ENCODE measurements around the gene MED29. TPM values are rescaled to one million over a fixed set of nuclear protein-coding genes. Genes with fewer than 3 reads are reported as not detected.

The MED29 gene
- total and polyA plus RNA-seq, 2 of the 4 experiments (the other 2 are of a cell fraction): 17.6 to 28.8 TPM

DNA sequence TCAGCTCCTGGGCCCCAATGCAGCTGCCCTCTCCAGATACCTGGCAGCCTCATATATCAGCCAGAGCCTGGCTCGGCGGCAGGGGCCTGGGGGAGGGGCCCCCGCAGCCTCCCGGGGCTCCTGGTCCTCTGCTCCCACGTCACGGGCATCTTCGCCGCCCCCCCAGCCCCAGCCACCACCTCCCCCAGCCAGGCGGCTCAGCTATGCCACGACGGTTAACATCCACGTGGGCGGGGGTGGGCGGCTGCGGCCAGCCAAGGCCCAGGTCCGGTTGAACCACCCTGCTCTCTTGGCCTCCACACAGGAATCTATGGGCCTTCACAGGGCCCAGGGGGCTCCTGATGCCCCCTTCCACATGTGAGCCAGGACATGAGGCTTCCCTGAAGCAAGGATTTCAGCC is 33.8 kb downstream of the MED29 start:
- dilution Hi-C loops (cut with HindIII; ENCODE audit: low sequenced_read_pairs, unreplicated experiment) (no loop called here), intact Hi-C loops (cut with micrococcal nuclease) (no loop called here), in situ Hi-C loops (cut with MboI; ENCODE audit: low sequenced_read_pairs) (loop anchor here (25.0 kb wide), 1 partner anchor 412 kb away; the partner anchor contains the start of genes DYRK1B and FBL)
- peaks cover 8% of the 10 kb centered on the region for H3K9me1 ChIP-seq (ENCODE audit: insufficient read depth, low read length)
- H3K79me1 ChIP-seq (ENCODE audit: low read depth in 1 of 2, low read length in 2 of 2): peaks cover 4 to 53% of the 10 kb centered on the region in 2 experiments; a peak in 3 of 4 replicates
- BruUV-seq (replicated peaks): no TSS peak
- no peak for ATAC-seq (ENCODE audit: low read depth)
- no peak overlapping the region for H2BK5ac ChIP-seq (ENCODE audit: low read depth, low read length, poor library complexity, severe bottlenecking)
- no peak overlapping the region for H3K4me3 ChIP-seq (ENCODE audit: insufficient read depth, low read depth, low read length)
- POLR2A ChIA-PET (ENCODE audit: unreplicated experiment): no interaction called here
- WGBS, 2 experiments (ENCODE audit: extremely low coverage in 2 of 2, insufficient read length in 1 of 2): 84% methylated on average over 10 of the region's 16 CpGs; no CpG with 5 or more reads in 1 of the 2 experiments
- H3K9ac ChIP-seq (ENCODE audit: low read depth, low read length): no peak overlapping the region
- peaks cover 53% of the 10 kb centered on the region for H3K36me3 ChIP-seq (ENCODE audit: control insufficient read depth, insufficient read depth, low read length)
- H4K5ac ChIP-seq (ENCODE audit: low read depth, low read length): no peak overlapping the region
- H3K4me1 ChIP-seq (ENCODE audit: control insufficient read depth, insufficient read depth, low read length): peaks cover 11% of the 10 kb centered on the region
- no peak overlapping the region for H3K18ac ChIP-seq (ENCODE audit: low read depth, low read length)
- H2AK9ac ChIP-seq (replicated peaks; ENCODE audit: low read depth, low read length, poor library complexity): no peak overlapping the region
- no peak overlapping the region for H2BK120ac ChIP-seq (ENCODE audit: low read depth, low read length)
- CTCF ChIA-PET: no interaction called here
- peaks cover 11% of the 10 kb centered on the region for H4K20me1 ChIP-seq (ENCODE audit: insufficient read depth, low read length)
- H3K27ac ChIP-seq (ENCODE audit: insufficient read depth, low read length): no peak overlapping the region
- H2AFZ ChIP-seq (replicated peaks; ENCODE audit: low read length, poor library complexity): no peak overlapping the region
- no peak for TF ChIP-seq CTCF (conservative IDR thresholded peaks at IDR 0.05; ENCODE audit: low read depth, low read length)
- TF ChIP-seq BHLHE40 (IDR thresholded peaks at IDR 0.05; ENCODE audit: low read depth, low read length): no peak
- TF ChIP-seq MAFK (IDR thresholded peaks at IDR 0.05; ENCODE audit: low read depth, low read length): no peak
- TF ChIP-seq MAZ (IDR thresholded peaks at IDR 0.05; ENCODE audit: borderline replicate concordance, low read depth, low read length): no peak
- TF ChIP-seq NFE2L2 (IDR thresholded peaks at IDR 0.05; ENCODE audit: low read depth, low read length): no peak
- TF ChIP-seq ELK1 (IDR thresholded peaks at IDR 0.05; ENCODE audit: borderline replicate concordance, low read depth, low read length): no peak
- TF ChIP-seq, protein P1, sequence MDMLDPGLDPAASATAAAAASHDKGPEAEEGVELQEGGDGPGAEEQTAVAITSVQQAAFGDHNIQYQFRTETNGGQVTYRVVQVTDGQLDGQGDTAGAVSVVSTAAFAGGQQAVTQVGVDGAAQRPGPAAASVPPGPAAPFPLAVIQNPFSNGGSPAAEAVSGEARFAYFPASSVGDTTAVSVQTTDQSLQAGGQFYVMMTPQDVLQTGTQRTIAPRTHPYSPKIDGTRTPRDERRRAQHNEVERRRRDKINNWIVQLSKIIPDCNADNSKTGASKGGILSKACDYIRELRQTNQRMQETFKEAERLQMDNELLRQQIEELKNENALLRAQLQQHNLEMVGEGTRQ (IDR thresholded peaks at IDR 0.05; ENCODE audit: low read depth, low read length): no peak
- no peak for TF ChIP-seq RFX5 (IDR thresholded peaks at IDR 0.05; ENCODE audit: low read depth, low read length)
- H2AK5ac ChIP-seq (ENCODE audit: low read depth, low read length): no peak overlapping the region
- no peak overlapping the region for H3K23ac ChIP-seq (ENCODE audit: low read depth, low read length)
- H3K4ac ChIP-seq (ENCODE audit: low read depth, low read length): no peak overlapping the region
- H3K4me2 ChIP-seq (ENCODE audit: low read depth, low read length): no peak overlapping the region
- no peak overlapping the region for H4K91ac ChIP-seq (ENCODE audit: insufficient read depth, low read depth, low read length)
- no peak for DNase-seq
- H3K56ac ChIP-seq (ENCODE audit: extremely low read depth, insufficient read depth, low read length): no peak overlapping the region
- H2BK15ac ChIP-seq (ENCODE audit: low read depth, low read length): no peak overlapping the region
- no peaks in the 10 kb centered on the region for H3K9me3 ChIP-seq (ENCODE audit: control insufficient read depth, insufficient read depth, low read length)
- H4K8ac ChIP-seq (ENCODE audit: low read depth in 2 of 2, low read length in 2 of 2): no peak overlapping the region
- H3K27me3 ChIP-seq (ENCODE audit: control insufficient read depth, insufficient read depth, low read length): no peaks in the 10 kb centered on the region
- H2BK20ac ChIP-seq (ENCODE audit: low read depth, low read length): no peak overlapping the region
- no peak overlapping the region for H3K14ac ChIP-seq (replicated peaks; ENCODE audit: low read depth, low read length)
